SU-DHL-6 (cell line): ENCODE measurements around the gene TRO.

Experiments
- H2AFZ ChIP-seq: fragments of 200-600 bp; sonication (generic); 2 replicates; pipeline ENCODE4 v1.6.1; 2014; ENCODE audit warnings: low read depth, mild to moderate bottlenecking, moderate library complexity, mixed read lengths, antibody characterized with exemption, low read length; ENCODE audit not compliant: severe bottlenecking
- H3F3A ChIP-seq: fragments of 200-600 bp; shearing (Covaris generic); 2 replicates; pipeline ENCODE4 v1.6.0; 2016; ENCODE audit warnings: antibody characterized with exemption, mild to moderate bottlenecking; ENCODE audit not compliant: insufficient read depth
- H3K27ac ChIP-seq: fragments of 200-600 bp; sonication (generic); 2 replicates; pipeline ENCODE4 v1.5.1; 2016; ENCODE audit warnings: low read depth, mild to moderate bottlenecking, low read length, moderate library complexity, mixed read lengths
- H3K27me3 ChIP-seq: fragments of 200-600 bp; sonication (generic), shearing (Covaris generic); 2 replicates; pipeline ENCODE4 v1.6.0; 2014; ENCODE audit warnings: mild to moderate bottlenecking, low read length
- H3K36me3 ChIP-seq: fragments of 200-600 bp; sonication (generic); 2 replicates; pipeline ENCODE4 v1.6.1; 2014; ENCODE audit warnings: mild to moderate bottlenecking, low read length, mixed read lengths
- H3K4me2 ChIP-seq: fragments of 300-600, 200-600 bp; shearing (Covaris generic), sonication (generic); 2 replicates; pipeline ENCODE4 v1.6.0; 2014; ENCODE audit warnings: low read length, low read depth, mild to moderate bottlenecking; ENCODE audit not compliant: poor library complexity, severe bottlenecking
- H3K4me3 ChIP-seq: fragments of 200-600 bp; sonication (generic); 2 replicates; pipeline ENCODE4 v1.5.1; 2014; ENCODE audit warnings: antibody characterized with exemption, low read length, mild to moderate bottlenecking, mixed read lengths; ENCODE audit not compliant: insufficient read depth, poor library complexity, severe bottlenecking
- H3K79me2 ChIP-seq: fragments of 200-600 bp; sonication (generic); 2 replicates; pipeline ENCODE4 v1.6.1; 2014; ENCODE audit warnings: mild to moderate bottlenecking, low read length, moderate library complexity; ENCODE audit not compliant: insufficient read depth
- H3K9ac ChIP-seq: fragments of 200-600 bp; sonication (generic); 2 replicates; pipeline ENCODE4 v1.7.0; 2014; ENCODE audit warnings: mild to moderate bottlenecking, low read length
- H3K9me2 ChIP-seq: fragments of 200-600 bp; sonication (generic); replicated peaks from 2 replicates; pipeline ENCODE4 v1.6.1; 2014; ENCODE audit warnings: low read length; ENCODE audit not compliant: insufficient read depth
- H3K9me3 ChIP-seq: fragments of 200-600 bp; sonication (generic); 2 replicates; pipeline ENCODE4 v1.6.1; 2014; ENCODE audit warnings: low read length, mixed read lengths; ENCODE audit not compliant: insufficient read depth
- H4K20me1 ChIP-seq: fragments of 200-600 bp; sonication (generic); 2 replicates; pipeline ENCODE4 v1.6.1; 2014; ENCODE audit warnings: low read depth, mild to moderate bottlenecking, antibody characterized with exemption, low read length, moderate library complexity, mixed read lengths
- CTCF ChIP-seq: fragments of 200-600 bp; sonication (generic); IDR thresholded peaks from one replicate; pipeline ENCODE4 v1.5.1; 2017; ENCODE audit warnings: antibody characterized with exemption, mild to moderate bottlenecking, low read length, moderate library complexity; ENCODE audit not compliant: insufficient read depth, poor library complexity, severe bottlenecking
- EZH2phosphoT487 ChIP-seq: fragments of 200-600 bp; sonication (generic), shearing (Covaris generic); conservative IDR thresholded peaks from 2 replicates; pipeline ENCODE4 v1.6.1; 2018; ENCODE audit warnings: mild to moderate bottlenecking, antibody characterized with exemption, low read length, moderate library complexity, mixed read lengths

TRO gene

GRCh38 chrX:54945224-54945623, 24.6 kb downstream of the TRO start:
- Histone ChIP-seq H3K36me3 (no peaks in the 10 kb centered on the region), H3K27ac (no peak overlapping the region), H3F3A (no peaks in the 10 kb centered on the region), H3K9me2 (no peaks in the 10 kb centered on the region), H3K9me3 (no peaks in the 10 kb centered on the region), H3K9ac (no peak overlapping the region), H3K4me2 (no peak overlapping the region), H2AFZ (no peak overlapping the region), H3K79me2 (no peaks in the 10 kb centered on the region), H4K20me1 (no peaks in the 10 kb centered on the region), H3K27me3 (no peaks in the 10 kb centered on the region), H3K4me3 (no peak overlapping the region)
- TF ChIP-seq CTCF (no peak), EZH2phosphoT487 (no peak)

- Histone ChIP-seq H3F3A (no peaks in the 10 kb centered on the region), H3K4me2 (no peak overlapping the region), H3K4me3 (no peak overlapping the region), H3K9ac (no peak overlapping the region), H3K36me3 (no peaks in the 10 kb centered on the region), H4K20me1 (no peaks in the 10 kb centered on the region), H3K27ac (no peak overlapping the region), H2AFZ (no peak overlapping the region), H3K79me2 (no peaks in the 10 kb centered on the region), H3K27me3 (no peaks in the 10 kb centered on the region), H3K9me2 (no peaks in the 10 kb centered on the region), H3K9me3 (no peaks in the 10 kb centered on the region)
- TF ChIP-seq CTCF = no peak
- no peak for TF ChIP-seq EZH2phosphoT487
Measured at GRCh38 chrX:54950730-54951375, 30.2 kb downstream of the TRO start.

- Histone ChIP-seq H3K9ac (no peak overlapping the region), H3K4me2 (no peak overlapping the region), H3K27me3 (no peaks in the 10 kb centered on the region), H3K4me3 (no peak overlapping the region), H3K27ac (no peak overlapping the region), H3K79me2 (no peaks in the 10 kb centered on the region), H2AFZ (no peak overlapping the region), H4K20me1 (no peaks in the 10 kb centered on the region), H3K9me3 (no peaks in the 10 kb centered on the region), H3K9me2 (no peaks in the 10 kb centered on the region), H3F3A (no peaks in the 10 kb centered on the region), H3K36me3 (no peaks in the 10 kb centered on the region)
- TF ChIP-seq EZH2phosphoT487 = no peak
- no peak for TF ChIP-seq CTCF
Measured at GRCh38 chrX:54961750-54962149, 41.1 kb downstream of the TRO start.
